GM21786 (cell line): ENCODE data around the gene ALDH5A1.

Source experiments
- ATAC-seq: cut with Tn5 transposase; IDR thresholded peaks from one replicate; pipeline ENCODE4 v1.9.1; 2021; ENCODE audit not compliant: unreplicated experiment

ALDH5A1 gene

GRCh38 chr6:24494821-24495795 is at the start of gene ALDH5A1:
Gene ALDH5A1 (plus strand): TSS chr6:24494969. CDS start chr6:24494997, 28 bp downstream.
- peak; percentile 66 for ATAC-seq

- no peak for ATAC-seq
Measured at GRCh38 chr6:24445704-24446103, 49.1 kb upstream of the ALDH5A1 start.

- ATAC-seq = no peak
Measured at GRCh38 chr6:24446670-24447069, 48.1 kb upstream of the ALDH5A1 start.

- no peak for ATAC-seq
Measured at GRCh38 chr6:24448396-24448795, 46.4 kb upstream of the ALDH5A1 start.

- no peak for ATAC-seq
Measured at GRCh38 chr6:24448828-24449525, 45.8 kb upstream of the ALDH5A1 start.

- no peak for ATAC-seq
Measured at GRCh38 chr6:24451581-24452388, 43.0 kb upstream of the ALDH5A1 start.

GRCh38 chr6:24453921-24454320 is 40.8 kb upstream of the ALDH5A1 start:
- no peak for ATAC-seq

GRCh38 chr6:24454452-24454851 is 40.3 kb upstream of the ALDH5A1 start:
- no peak for ATAC-seq

- no peak for ATAC-seq
Measured at GRCh38 chr6:24455061-24455460, 39.7 kb upstream of the ALDH5A1 start.

GRCh38 chr6:24458134-24458533 is 36.6 kb upstream of the ALDH5A1 start:
- ATAC-seq = no peak

GRCh38 chr6:24458941-24459340 is 35.8 kb upstream of the ALDH5A1 start:
- ATAC-seq = no peak

GRCh38 chr6:24460966-24461365 is 33.8 kb upstream of the ALDH5A1 start:
- ATAC-seq = no peak

GRCh38 chr6:24464253-24465038 is 30.3 kb upstream of the ALDH5A1 start:
- ATAC-seq = no peak

- ATAC-seq = no peak
Measured at GRCh38 chr6:24469811-24470210, 25.0 kb upstream of the ALDH5A1 start.

- ATAC-seq = no peak
Measured at GRCh38 chr6:24472181-24472580, 22.6 kb upstream of the ALDH5A1 start.

GRCh38 chr6:24476631-24477030 is 18.1 kb upstream of the ALDH5A1 start:
- no peak for ATAC-seq

- no peak for ATAC-seq
Measured at GRCh38 chr6:24477070-24477469, 17.7 kb upstream of the ALDH5A1 start.

GRCh38 chr6:24478903-24479302 is 15.9 kb upstream of the ALDH5A1 start:
- ATAC-seq = no peak

GRCh38 chr6:24480705-24481104 is 14.1 kb upstream of the ALDH5A1 start:
- no peak for ATAC-seq

- ATAC-seq = no peak
Measured at GRCh38 chr6:24481449-24481848, 13.3 kb upstream of the ALDH5A1 start.
